ENCODE data around the gene TLE6.
"Not testable (repeated sequence)": the region's sequence is repeated elsewhere in the genome, so short reads cannot be mapped to it uniquely, and the experiment has no call there.

Gene TLE6

GRCh38 chr19:3035542-3036118 lies 58.3 kb downstream of the TLE6 start:
- TF ChIP-seq CTCF (IDR thresholded peaks at IDR 0.05), result no peak
- peak overlapping the region; percentile 78 to 80 for H3K4me3 ChIP-seq (ENCODE audit: low read depth in 1 of 2, low read length in 1 of 2)
- H3K9me3 ChIP-seq, result no peaks in the 10 kb centered on the region
- peak overlapping the region; percentile 76 for H3K27ac ChIP-seq
- no peaks in the 10 kb centered on the region for H3K36me3 ChIP-seq
- peaks cover 83% of the 10 kb centered on the region for H3K27me3 ChIP-seq
- peaks cover 19% of the 10 kb centered on the region in 2 experiments for H3K4me1 ChIP-seq (ENCODE audit: control insufficient read depth in 1 of 2, insufficient read depth in 1 of 2, low read depth in 1 of 2, low read length in 1 of 2)

GRCh38 chr19:3036119-3036976 lies 59.0 kb downstream of the TLE6 start:
- no peak for TF ChIP-seq CTCF (IDR thresholded peaks at IDR 0.05)
- peak overlapping the region; percentile 78 to 80 for H3K4me3 ChIP-seq (ENCODE audit: low read depth in 1 of 2, low read length in 1 of 2)
- H3K27ac ChIP-seq, result peak overlapping the region; percentile 76
- H3K27me3 ChIP-seq, result peaks cover 82% of the 10 kb centered on the region
- no peaks in the 10 kb centered on the region for H3K36me3 ChIP-seq
- peaks cover 19% of the 10 kb centered on the region in 2 experiments for H3K4me1 ChIP-seq (ENCODE audit: control insufficient read depth in 1 of 2, insufficient read depth in 1 of 2, low read depth in 1 of 2, low read length in 1 of 2)
- H3K9me3 ChIP-seq, result no peaks in the 10 kb centered on the region

- not testable (repeated sequence) for H3K27ac ChIP-seq
- peaks cover 82% of the 10 kb centered on the region for H3K27me3 ChIP-seq
Observed at GRCh38 chr19:3036977-3037544, 59.7 kb downstream of the TLE6 start.

GRCh38 chr19:3038214-3038613 lies 60.9 kb downstream of the TLE6 start:
- TF ChIP-seq CTCF (IDR thresholded peaks at IDR 0.05), result no peak
- H3K9me3 ChIP-seq, result no peaks in the 10 kb centered on the region
- H3K36me3 ChIP-seq, result no peaks in the 10 kb centered on the region
- peaks cover 19% of the 10 kb centered on the region in 2 experiments for H3K4me1 ChIP-seq (ENCODE audit: control insufficient read depth in 1 of 2, insufficient read depth in 1 of 2, low read depth in 1 of 2, low read length in 1 of 2)
- H3K27me3 ChIP-seq, result peaks cover 82% of the 10 kb centered on the region
- H3K27ac ChIP-seq, result no peak overlapping the region
- no peak overlapping the region for H3K4me3 ChIP-seq (ENCODE audit: low read depth in 1 of 2, low read length in 1 of 2)

More at GRCh38 chr19:3036977-3037544, 59.7 kb downstream of the TLE6 start:
- not testable (repeated sequence) for H3K36me3 ChIP-seq, H3K9me3 ChIP-seq
- H3K4me3 ChIP-seq (ENCODE audit: low read depth in 1 of 2, low read length in 1 of 2), result peak overlapping the region in 1 of 2 experiments; percentile 78
- H3K4me1 ChIP-seq (ENCODE audit: control insufficient read depth in 1 of 2, insufficient read depth in 1 of 2, low read depth in 1 of 2, low read length in 1 of 2), result peaks cover 19% of the 10 kb centered on the region in 2 experiments

- TF ChIP-seq CTCF (IDR thresholded peaks at IDR 0.05), result no peak
- no peak overlapping the region for H3K4me3 ChIP-seq (ENCODE audit: low read depth in 1 of 2, low read length in 1 of 2)
- H3K27me3 ChIP-seq, result peaks cover 82% of the 10 kb centered on the region
- H3K4me1 ChIP-seq (ENCODE audit: control insufficient read depth in 1 of 2, insufficient read depth in 1 of 2, low read depth in 1 of 2, low read length in 1 of 2), result peaks cover 19% of the 10 kb centered on the region in 2 experiments
- no peaks in the 10 kb centered on the region for H3K9me3 ChIP-seq
- no peaks in the 10 kb centered on the region for H3K36me3 ChIP-seq
- no peak overlapping the region for H3K27ac ChIP-seq
Observed at GRCh38 chr19:3039125-3039524, 61.8 kb downstream of the TLE6 start.

Measured in neutrophil (primary cell).